Activated CD4-positive, CD25-positive, alpha-beta regulatory T cell treated with anti-CD3 and anti-CD28 coated beads, Interleukin-2, amount 50 U/mL, for 72 hours (primary cell): Measurements from ENCODE around the gene GSTT4.
"Not testable (repeated sequence)": the region's sequence is repeated elsewhere in the genome, so short reads cannot be mapped to it uniquely, and the experiment has no call there.

Source experiments
- DNase-seq: peaks from one replicate; pipeline ENCODE4 v3.0.0; 2021

Gene GSTT4

GRCh38 chr22:23984430-23984829 is 20.8 kb downstream of the GSTT4 start:
- DNase-seq = peak; percentile 70

- DNase-seq = not testable (repeated sequence)
These were observed 24.7 kb downstream of the GSTT4 start for GRCh38 chr22:23980567-23980966.

- not testable (repeated sequence) for DNase-seq
These were observed 25.6 kb downstream of the GSTT4 start, which contains the start of gene GSTT2 for GRCh38 chr22:23979557-23980240. Gene GSTT2 (plus strand): TSS chr22:23980134.

- not testable (repeated sequence) for DNase-seq
These were observed 27.9 kb downstream of the GSTT4 start for GRCh38 chr22:23977304-23977703.

- DNase-seq = not testable (repeated sequence)
These were observed 30.4 kb downstream of the GSTT4 start for GRCh38 chr22:23974836-23975352.

GRCh38 chr22:23974345-23974744 is 30.9 kb downstream of the GSTT4 start, which contains the start of gene DDT:
Gene DDT (minus strand): TSS chr22:23974441. CDS start chr22:23974414, 27 bp downstream.
- DNase-seq = not testable (repeated sequence)

- DNase-seq = not testable (repeated sequence)
These were observed 33.3 kb downstream of the GSTT4 start for GRCh38 chr22:23971927-23972326.

- no peak for DNase-seq
These were observed 34.3 kb downstream of the GSTT4 start for GRCh38 chr22:23970816-23971486.

- DNase-seq = no peak
These were observed 35.0 kb downstream of the GSTT4 start for GRCh38 chr22:23970201-23970641.

GRCh38 chr22:23969071-23969470 is 36.2 kb downstream of the GSTT4 start:
- no peak for DNase-seq

- DNase-seq = not testable (repeated sequence)
These were observed 38.7 kb downstream of the GSTT4 start, which contains the start of gene DDTL for GRCh38 chr22:23966568-23966967. Gene DDTL (plus strand): TSS chr22:23966888. CDS start chr22:23966915, 27 bp downstream.

- DNase-seq = not testable (repeated sequence)
These were observed 39.2 kb downstream of the GSTT4 start for GRCh38 chr22:23966094-23966493.

- not testable (repeated sequence) for DNase-seq
These were observed 44.0 kb downstream of the GSTT4 start, which contains the start of gene GSTT2B for GRCh38 chr22:23961084-23961771. Gene GSTT2B (minus strand): TSS chr22:23961195. CDS start chr22:23961131, 64 bp downstream.

- peak; percentile 75 for DNase-seq
These were observed 48.9 kb downstream of the GSTT4 start for GRCh38 chr22:23956301-23956900.

- DNase-seq = not testable (repeated sequence)
These were observed 49.4 kb downstream of the GSTT4 start for GRCh38 chr22:23955886-23956285.

GRCh38 chr22:23954991-23955305 is 50.3 kb downstream of the GSTT4 start:
- DNase-seq = not testable (repeated sequence)

- not testable (repeated sequence) for DNase-seq
These were observed 50.9 kb downstream of the GSTT4 start for GRCh38 chr22:23954193-23954990.

- not testable (repeated sequence) for DNase-seq
These were observed 51.8 kb downstream of the GSTT4 start for GRCh38 chr22:23953485-23953884.

GRCh38 chr22:23952794-23953405 is 52.4 kb downstream of the GSTT4 start:
- DNase-seq = not testable (repeated sequence)

- not testable (repeated sequence) for DNase-seq
These were observed 53.9 kb downstream of the GSTT4 start for GRCh38 chr22:23951383-23951782.

GRCh38 chr22:23949764-23950163 is 55.5 kb downstream of the GSTT4 start:
- not testable (repeated sequence) for DNase-seq
